Breast epithelium (tissue), 3 donors: ENCODE results near the gene CRLF1.

Source experiments
- POLR2AphosphoS5 ChIP-seq, 3 donors: sonication (generic); formaldehyde crosslinking; IDR thresholded peaks; one replicate each; pipeline ENCODE4 v1.6.1; 2017; ENCODE audit warnings: antibody characterized with exemption in 3 of 3
- TF ChIP-seq, protein P1 (sequence below), 3 donors: fragments of 450-650 bp; IDR thresholded peaks; one replicate each; pipeline ENCODE4 v1.5.1; 2016 to 2017; ENCODE audit warnings: antibody characterized with exemption in 3 of 3, mild to moderate bottlenecking in 3 of 3, moderate library complexity in 3 of 3

DNA sequence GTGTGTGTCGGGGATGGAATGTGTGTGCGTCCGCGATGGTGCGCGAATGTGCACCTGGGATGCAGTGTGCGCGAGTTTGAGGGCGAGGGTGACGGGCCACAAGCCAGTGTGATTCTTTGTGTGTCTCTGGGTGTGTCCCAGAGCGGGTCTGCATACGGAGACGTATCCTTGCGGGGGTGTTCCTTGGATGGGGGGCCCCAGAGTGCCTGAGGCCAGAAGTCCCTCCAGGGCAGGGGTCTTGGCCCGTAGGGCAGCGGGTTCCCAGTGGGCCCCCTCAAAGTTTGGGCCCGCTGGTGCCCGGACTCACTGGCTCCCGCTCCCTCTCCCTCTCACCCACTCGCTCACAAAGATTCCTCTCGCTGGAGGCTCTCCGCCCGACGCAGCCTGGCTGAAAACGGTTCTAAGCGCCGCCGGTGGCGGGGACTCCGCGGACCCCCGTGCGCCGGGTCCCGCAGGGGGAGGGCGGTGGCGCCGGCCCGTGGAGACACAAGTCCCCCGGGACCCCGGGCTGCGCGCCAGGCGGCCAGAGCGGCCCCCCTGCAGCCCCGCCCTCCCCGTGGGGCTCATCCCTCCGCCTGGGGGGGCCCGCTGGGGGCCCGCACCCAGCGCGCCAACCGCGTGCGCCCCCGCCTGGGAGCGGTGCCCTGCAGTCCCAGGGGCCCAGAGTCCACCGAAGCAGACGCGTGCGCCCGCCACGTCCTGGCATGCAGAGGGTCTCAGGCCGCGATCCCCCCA lies 886 bp downstream of the CRLF1 start:
- TF ChIP-seq POLR2AphosphoS5 (IDR thresholded peaks at IDR 0.05) = no peak
- TF ChIP-seq, protein P1, sequence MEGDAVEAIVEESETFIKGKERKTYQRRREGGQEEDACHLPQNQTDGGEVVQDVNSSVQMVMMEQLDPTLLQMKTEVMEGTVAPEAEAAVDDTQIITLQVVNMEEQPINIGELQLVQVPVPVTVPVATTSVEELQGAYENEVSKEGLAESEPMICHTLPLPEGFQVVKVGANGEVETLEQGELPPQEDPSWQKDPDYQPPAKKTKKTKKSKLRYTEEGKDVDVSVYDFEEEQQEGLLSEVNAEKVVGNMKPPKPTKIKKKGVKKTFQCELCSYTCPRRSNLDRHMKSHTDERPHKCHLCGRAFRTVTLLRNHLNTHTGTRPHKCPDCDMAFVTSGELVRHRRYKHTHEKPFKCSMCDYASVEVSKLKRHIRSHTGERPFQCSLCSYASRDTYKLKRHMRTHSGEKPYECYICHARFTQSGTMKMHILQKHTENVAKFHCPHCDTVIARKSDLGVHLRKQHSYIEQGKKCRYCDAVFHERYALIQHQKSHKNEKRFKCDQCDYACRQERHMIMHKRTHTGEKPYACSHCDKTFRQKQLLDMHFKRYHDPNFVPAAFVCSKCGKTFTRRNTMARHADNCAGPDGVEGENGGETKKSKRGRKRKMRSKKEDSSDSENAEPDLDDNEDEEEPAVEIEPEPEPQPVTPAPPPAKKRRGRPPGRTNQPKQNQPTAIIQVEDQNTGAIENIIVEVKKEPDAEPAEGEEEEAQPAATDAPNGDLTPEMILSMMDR (IDR thresholded peaks at IDR 0.05) = no peak
